Testis (tissue), 3 donors: ENCODE results near the gene CDON. TPM values are rescaled to one million over a fixed set of nuclear protein-coding genes. Genes with fewer than 3 reads are reported as not detected.

Experiments used
- DNase-seq: peaks from one replicate; pipeline ENCODE4 v3.0.0-alpha.2; 2019
- H3K27ac ChIP-seq, 2 donors: fragments of 200-600 bp; sonication (generic); one replicate each; pipeline ENCODE4 v1.5.1; 2019
- H3K27me3 ChIP-seq: fragments of 200-600 bp; sonication (generic); one replicate; pipeline ENCODE4 v1.5.1; 2019
- H3K36me3 ChIP-seq: fragments of 200-600 bp; sonication (generic); one replicate; pipeline ENCODE4 v1.5.1; 2017; ENCODE audit warnings: low read depth; ENCODE audit errors: missing control alignments
- H3K4me1 ChIP-seq: fragments of 200-600 bp; sonication (generic); one replicate; pipeline ENCODE4 v1.5.1; 2019
- H3K4me3 ChIP-seq, 2 donors: fragments of 200-600 bp; sonication (generic); one replicate each; pipeline ENCODE4 v1.5.1; 2017 to 2019
- H3K9me3 ChIP-seq: fragments of 200-600 bp; sonication (generic); one replicate; pipeline ENCODE4 v1.5.1; 2017
- CTCF ChIP-seq, 3 experiments: fragments of 450-650 bp in 2 of 3; fragments of 200-600 bp in 1 of 3; sonication (generic) in 1 of 3; IDR thresholded peaks; one replicate each; pipeline ENCODE4 v1.5.1; 2016 to 2019; ENCODE audit warnings: antibody characterized with exemption in 3 of 3, mild to moderate bottlenecking in 2 of 3, moderate library complexity in 1 of 3
- POLR2A ChIP-seq: fragments of 450-650 bp; IDR thresholded peaks from one replicate; pipeline ENCODE4 v1.6.1; 2017; ENCODE audit warnings: antibody characterized with exemption, mild to moderate bottlenecking, moderate library complexity
- WGBS, 2 donors: methylation state at CpG; one replicate each; pipeline ENCODE4 v1.1.5; 2018; 5-methylcytosine and 5-hydroxymethylcytosine counted together
- intact Hi-C: fragments of 100-400 bp; cut with DNase I; formaldehyde crosslinking; loops from one replicate; pipeline ENCODE4 v1.15.1; 2023; ENCODE audit warnings: low total_unique reads
- polyA plus RNA-seq: library from polyadenylated mRNA; stranded (reverse); fragments of 350-450 nt; fragmentation: Illumina TruSeq; extraction: RNeasy Lipid Tissue Mini Kit (QIAGEN cat#74804); gene quantifications from one replicate; pipeline ENCODE4 v1.2.3, GENCODE V29; 2014; ENCODE audit warnings: low read depth, low replicate concordance; ENCODE audit not compliant: insufficient read depth
- total RNA-seq, 2 donors: library from RNA; depleted of rRNA; stranded (reverse); fragments of >200 nt; gene quantifications; one replicate each; pipeline ENCODE4 v1.2.3, GENCODE V29; 2016

CDON gene
- total and polyA plus RNA-seq, 3 donors from 2014 or later: 20.6 to 27.7 (median 23.9) TPM

DNA sequence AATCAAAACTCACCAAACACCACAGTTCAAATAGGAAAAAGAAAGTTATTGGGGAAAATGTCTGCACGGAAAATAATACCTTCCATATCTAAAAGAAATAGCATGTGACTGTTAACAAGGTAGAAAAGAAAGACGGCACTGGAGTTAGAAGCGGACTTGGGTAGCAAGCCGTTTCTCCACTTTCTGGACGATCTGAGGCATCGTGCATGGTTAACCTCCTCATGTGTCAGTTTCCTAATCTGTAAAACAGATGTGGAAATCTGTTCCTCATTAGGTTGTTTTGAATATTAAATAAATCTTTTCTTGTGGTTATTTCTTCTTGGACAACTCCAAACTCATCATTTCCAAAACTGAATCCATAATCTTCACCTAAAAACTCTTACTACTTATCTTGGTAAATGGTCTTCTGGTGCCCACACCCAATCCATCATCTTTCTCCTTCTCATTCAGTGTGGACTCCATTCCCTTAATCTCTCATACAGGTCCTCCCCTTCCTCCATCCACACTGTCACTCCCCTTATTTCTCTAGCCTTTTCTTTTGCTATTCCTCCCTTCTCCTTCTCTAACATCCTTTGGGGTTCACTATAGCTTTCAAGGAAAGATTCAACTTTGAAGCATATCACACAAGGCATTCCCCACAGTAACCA, 63.3 kb downstream of the CDON start:
- H3K27me3 ChIP-seq: no peaks in the 10 kb centered on the region
- H3K4me1 ChIP-seq: no peaks in the 10 kb centered on the region
- H3K27ac ChIP-seq: no peak overlapping the region
- no peaks in the 10 kb centered on the region for H3K36me3 ChIP-seq
- 93 to 96% methylated on average over 6 of the region's 6 CpGs for WGBS, 2 donors
- TF ChIP-seq CTCF (IDR thresholded peaks at IDR 0.05) (no peak), POLR2A (no peak)
- DNase-seq: no peak
- intact Hi-C loops: no loop called here
- H3K4me3 ChIP-seq: no peak overlapping the region
- no peaks in the 10 kb centered on the region for H3K9me3 ChIP-seq

DNA sequence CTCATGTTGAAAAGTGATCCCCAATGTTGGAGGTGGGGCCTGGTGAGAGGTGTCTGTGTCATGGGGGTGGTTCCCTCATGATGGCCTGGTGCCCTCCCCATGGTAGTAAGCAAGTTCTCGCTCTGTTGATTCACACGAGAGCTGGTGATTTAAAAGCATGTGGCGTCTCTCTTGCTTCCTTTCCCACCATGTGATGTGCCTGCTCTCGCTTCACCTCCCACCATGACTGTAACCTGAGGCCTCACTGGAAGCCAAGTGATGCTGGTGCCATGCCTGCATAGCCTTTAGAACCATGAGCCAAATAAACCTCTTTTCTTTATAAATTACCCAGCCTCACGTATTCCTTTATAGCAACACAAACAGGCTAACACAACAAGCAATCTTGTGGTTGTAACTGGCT, 64.4 kb downstream of the CDON start:
- Histone ChIP-seq H3K4me3 (no peak overlapping the region), H3K27me3 (no peaks in the 10 kb centered on the region), H3K27ac (no peak overlapping the region), H3K4me1 (no peaks in the 10 kb centered on the region), H3K36me3 (no peaks in the 10 kb centered on the region), H3K9me3 (no peaks in the 10 kb centered on the region)
- TF ChIP-seq CTCF (IDR thresholded peaks at IDR 0.05) (no peak), POLR2A (no peak)
- WGBS, 2 donors: 91 to 95% methylated on average over 5 of the region's 5 CpGs
- intact Hi-C loops: no loop called here
- DNase-seq: no peak

DNA sequence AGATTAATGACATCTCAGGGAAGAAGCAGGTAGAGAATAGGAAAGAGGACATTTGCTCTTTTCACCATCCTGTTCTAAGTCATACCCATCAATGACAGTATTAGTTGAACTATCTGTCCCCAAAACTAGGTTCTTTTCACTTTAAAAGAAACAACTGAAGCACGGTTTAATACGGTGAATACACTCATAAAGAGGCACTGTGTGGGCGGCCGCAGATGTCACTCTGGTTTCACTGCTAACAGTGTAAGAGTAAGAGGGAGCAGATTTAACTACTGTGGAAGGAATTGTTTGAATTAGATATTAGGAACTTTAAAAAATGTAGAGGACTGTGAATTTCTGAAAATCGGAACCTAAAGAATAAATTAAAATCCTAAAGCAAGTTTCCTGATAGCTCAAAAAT, 67.4 kb downstream of the CDON start:
- no peaks in the 10 kb centered on the region for H3K9me3 ChIP-seq
- no peak overlapping the region for H3K4me3 ChIP-seq
- no peaks in the 10 kb centered on the region for H3K36me3 ChIP-seq
- H3K27ac ChIP-seq: no peak overlapping the region
- intact Hi-C loops: no loop called here
- 83 to 89% methylated on average over 5 of the region's 5 CpGs for WGBS, 2 donors
- no peaks in the 10 kb centered on the region for H3K27me3 ChIP-seq
- TF ChIP-seq POLR2A: no peak
- no peak for TF ChIP-seq CTCF (IDR thresholded peaks at IDR 0.05)
- DNase-seq: no peak
- no peaks in the 10 kb centered on the region for H3K4me1 ChIP-seq

GRCh38 chr11:125994509-125994908, 68.2 kb downstream of the CDON start:
- H3K9me3 ChIP-seq: no peaks in the 10 kb centered on the region
- no peak for DNase-seq
- no peak for TF ChIP-seq POLR2A
- no peak for TF ChIP-seq CTCF (IDR thresholded peaks at IDR 0.05)
- no peaks in the 10 kb centered on the region for H3K36me3 ChIP-seq
- 79 to 85% methylated on average over 5 of the region's 5 CpGs for WGBS, 2 donors
- no peak overlapping the region for H3K4me3 ChIP-seq
- intact Hi-C loops: no loop called here
- no peak overlapping the region for H3K27ac ChIP-seq
- H3K27me3 ChIP-seq: no peaks in the 10 kb centered on the region
- H3K4me1 ChIP-seq: no peaks in the 10 kb centered on the region

DNA sequence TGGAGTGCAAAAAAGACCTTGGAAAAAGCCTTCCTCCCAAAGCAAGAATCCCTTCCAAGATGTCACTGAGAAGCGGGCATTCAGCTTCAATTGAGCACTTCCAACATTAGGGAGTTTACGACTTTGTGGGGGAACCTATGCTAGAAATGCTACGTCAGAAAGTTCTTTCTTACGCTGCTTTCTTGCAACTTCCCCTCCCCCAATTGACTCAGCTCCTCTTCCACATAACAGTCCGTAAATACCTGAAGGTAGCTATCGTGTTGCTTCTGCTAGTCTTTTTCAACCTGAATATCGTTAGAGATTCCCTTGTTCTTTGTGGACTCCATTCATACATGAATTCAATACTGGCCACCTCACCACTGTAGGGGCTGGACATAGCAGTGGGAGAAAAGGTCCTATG, 69.8 kb downstream of the CDON start:
- TF ChIP-seq POLR2A: no peak
- no peak for TF ChIP-seq CTCF (IDR thresholded peaks at IDR 0.05)
- Histone ChIP-seq H3K4me1 (no peaks in the 10 kb centered on the region), H3K36me3 (no peaks in the 10 kb centered on the region), H3K27ac (no peak overlapping the region), H3K4me3 (no peak overlapping the region), H3K27me3 (no peaks in the 10 kb centered on the region), H3K9me3 (no peaks in the 10 kb centered on the region)
- no peak for DNase-seq
- intact Hi-C loops: no loop called here
- WGBS, 2 donors: 88 to 93% methylated on average over 7 of the region's 7 CpGs
